Chondrocyte (in vitro differentiated cells): ENCODE measurements around the gene TPO. TPM values are rescaled to one million over a fixed set of nuclear protein-coding genes. Genes with fewer than 3 reads are reported as not detected.
"Not testable (repeated sequence)": the region's sequence is repeated elsewhere in the genome, so short reads cannot be mapped to it uniquely, and the experiment has no call there.

Experiments used
- DNase-seq: peaks from one replicate; pipeline ENCODE4 v3.0.0; 2021; ENCODE audit warnings: mixed read lengths, low spot score
- H3K27ac Mint-ChIP-seq: one replicate; pipeline ENCODE4 v1.8.0; 2021; ENCODE audit warnings: mild to moderate bottlenecking, moderate library complexity, mixed read lengths; ENCODE audit not compliant: unreplicated experiment
- H3K27me3 Mint-ChIP-seq: 2 replicates; pipeline ENCODE4 v1.8.0; 2021; ENCODE audit warnings: low read depth, mixed read lengths
- H3K36me3 Mint-ChIP-seq: 2 replicates; pipeline ENCODE4 v1.8.0; 2021; ENCODE audit warnings: low read depth, mixed read lengths
- H3K4me1 Mint-ChIP-seq: 2 replicates; pipeline ENCODE4 v1.8.0; 2021; ENCODE audit warnings: low read depth, mild to moderate bottlenecking, mixed read lengths
- H3K4me3 Mint-ChIP-seq: one replicate; pipeline ENCODE4 v1.8.0; 2021; ENCODE audit warnings: mild to moderate bottlenecking, moderate library complexity, mixed read lengths; ENCODE audit not compliant: unreplicated experiment
- H3K9me3 Mint-ChIP-seq: 2 replicates; pipeline ENCODE4 v1.8.0; 2021; ENCODE audit warnings: low read depth, mixed read lengths
- total RNA-seq: library from RNA; stranded (reverse); gene quantifications from 3 replicates; pipeline ENCODE4 v1.2.1, GENCODE V29; 2021
- TF ChIP-seq, protein P1 (sequence below): fragments of 200-600 bp; sonication (generic); IDR thresholded peaks from 2 replicates; pipeline ENCODE4 v1.5.0; 2021; ENCODE audit warnings: antibody characterized with exemption, mild to moderate bottlenecking, moderate library complexity

TPO gene
- total RNA-seq, 1 donor from 2014 or later = not detected

DNA sequence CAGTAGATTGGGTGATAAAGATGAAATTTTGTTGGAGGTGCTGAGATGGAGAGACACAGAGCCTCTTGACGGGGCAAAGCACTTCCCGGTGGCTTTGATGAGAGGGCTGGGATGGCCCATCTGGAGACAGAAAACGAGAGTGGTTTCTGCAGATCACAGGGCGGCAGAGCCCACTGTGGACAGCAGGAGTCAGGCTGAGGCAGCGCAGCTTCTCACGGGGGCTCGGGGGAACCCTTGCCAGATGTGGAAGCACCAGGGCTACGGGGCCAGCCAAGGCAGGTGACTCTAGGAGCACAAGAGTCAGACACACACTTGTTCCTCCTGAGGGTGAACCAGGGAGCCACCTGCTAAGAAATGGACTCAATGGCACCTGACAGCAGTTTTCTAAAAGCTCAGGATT lies 78.5 kb downstream of the TPO start:
- DNase-seq = peak; percentile 81
- H3K27me3 Mint-ChIP-seq = peaks cover 11% of the 10 kb centered on the region
- no peaks in the 10 kb centered on the region for H3K4me1 Mint-ChIP-seq
- no peak overlapping the region for H3K27ac Mint-ChIP-seq
- H3K36me3 Mint-ChIP-seq = no peaks in the 10 kb centered on the region
- H3K4me3 Mint-ChIP-seq = no peak overlapping the region
- TF ChIP-seq, protein P1, sequence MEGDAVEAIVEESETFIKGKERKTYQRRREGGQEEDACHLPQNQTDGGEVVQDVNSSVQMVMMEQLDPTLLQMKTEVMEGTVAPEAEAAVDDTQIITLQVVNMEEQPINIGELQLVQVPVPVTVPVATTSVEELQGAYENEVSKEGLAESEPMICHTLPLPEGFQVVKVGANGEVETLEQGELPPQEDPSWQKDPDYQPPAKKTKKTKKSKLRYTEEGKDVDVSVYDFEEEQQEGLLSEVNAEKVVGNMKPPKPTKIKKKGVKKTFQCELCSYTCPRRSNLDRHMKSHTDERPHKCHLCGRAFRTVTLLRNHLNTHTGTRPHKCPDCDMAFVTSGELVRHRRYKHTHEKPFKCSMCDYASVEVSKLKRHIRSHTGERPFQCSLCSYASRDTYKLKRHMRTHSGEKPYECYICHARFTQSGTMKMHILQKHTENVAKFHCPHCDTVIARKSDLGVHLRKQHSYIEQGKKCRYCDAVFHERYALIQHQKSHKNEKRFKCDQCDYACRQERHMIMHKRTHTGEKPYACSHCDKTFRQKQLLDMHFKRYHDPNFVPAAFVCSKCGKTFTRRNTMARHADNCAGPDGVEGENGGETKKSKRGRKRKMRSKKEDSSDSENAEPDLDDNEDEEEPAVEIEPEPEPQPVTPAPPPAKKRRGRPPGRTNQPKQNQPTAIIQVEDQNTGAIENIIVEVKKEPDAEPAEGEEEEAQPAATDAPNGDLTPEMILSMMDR = no peak
- H3K9me3 Mint-ChIP-seq = no peaks in the 10 kb centered on the region

DNA sequence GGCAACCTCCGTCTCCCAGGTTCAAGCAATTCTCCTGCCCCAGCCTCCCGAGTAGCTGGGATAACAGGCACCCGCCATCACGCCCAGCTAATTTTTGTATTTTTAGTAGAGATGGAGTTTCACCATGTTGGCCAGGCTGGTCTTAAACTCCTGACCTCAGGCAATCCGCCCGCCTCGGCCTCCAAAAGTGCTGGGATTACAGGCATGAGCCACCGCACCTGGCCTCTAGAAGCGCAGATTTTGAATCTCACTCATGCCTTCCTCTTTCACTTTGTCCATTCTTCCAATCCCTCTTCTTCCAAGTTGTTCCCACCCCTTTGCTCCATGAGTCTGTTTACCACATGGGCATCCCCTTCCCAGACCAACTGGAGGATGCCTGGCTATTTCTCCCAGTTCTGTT lies 79.0 kb downstream of the TPO start:
- H3K27ac Mint-ChIP-seq, H3K36me3 Mint-ChIP-seq, H3K9me3 Mint-ChIP-seq, H3K4me3 Mint-ChIP-seq, H3K4me1 Mint-ChIP-seq: not testable (repeated sequence)
- DNase-seq = peak; percentile 11
- peaks cover 11% of the 10 kb centered on the region for H3K27me3 Mint-ChIP-seq

DNA sequence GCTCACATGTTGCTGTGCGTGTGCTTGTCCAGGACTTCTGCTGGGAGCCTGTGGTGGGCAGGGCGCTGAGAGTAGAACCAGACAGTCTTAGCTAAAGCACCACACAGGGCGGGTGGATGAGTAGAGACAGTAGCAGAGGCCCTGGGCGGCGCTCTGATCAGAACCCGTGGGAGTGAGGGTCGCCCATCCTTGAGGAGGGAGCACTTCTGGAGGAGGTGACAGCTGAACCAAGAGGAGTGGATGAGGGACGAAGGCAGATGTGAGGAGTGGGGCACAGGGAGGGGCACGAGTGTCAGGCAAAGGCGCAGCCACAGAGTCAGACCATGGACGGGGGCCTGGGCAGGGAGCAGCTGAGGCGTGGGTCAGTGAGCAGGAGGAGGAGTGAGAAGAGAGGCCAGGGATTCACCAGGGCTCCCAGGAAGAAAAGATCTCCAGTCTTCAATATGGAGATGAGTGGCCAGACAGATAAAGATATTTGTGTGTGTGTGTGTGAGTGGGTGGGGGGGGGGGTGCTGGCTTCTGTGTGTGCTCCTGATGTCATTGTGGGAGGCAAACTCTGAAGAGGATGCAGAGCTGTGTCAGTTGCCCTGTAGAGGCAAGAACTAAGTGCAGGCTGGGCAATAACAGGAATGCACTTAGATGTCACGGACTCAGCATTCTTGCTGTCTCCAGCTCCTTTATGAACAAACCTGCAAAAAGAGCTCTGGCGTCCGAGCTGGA lies 79.6 kb downstream of the TPO start:
- Mint-ChIP-seq H3K9me3 (no peaks in the 10 kb centered on the region), H3K4me3 (no peak overlapping the region), H3K27me3 (peaks cover 11% of the 10 kb centered on the region), H3K27ac (no peak overlapping the region), H3K4me1 (no peaks in the 10 kb centered on the region), H3K36me3 (no peaks in the 10 kb centered on the region)
- peak; percentile 40 for DNase-seq
- TF ChIP-seq, protein P1 = no peak

DNA sequence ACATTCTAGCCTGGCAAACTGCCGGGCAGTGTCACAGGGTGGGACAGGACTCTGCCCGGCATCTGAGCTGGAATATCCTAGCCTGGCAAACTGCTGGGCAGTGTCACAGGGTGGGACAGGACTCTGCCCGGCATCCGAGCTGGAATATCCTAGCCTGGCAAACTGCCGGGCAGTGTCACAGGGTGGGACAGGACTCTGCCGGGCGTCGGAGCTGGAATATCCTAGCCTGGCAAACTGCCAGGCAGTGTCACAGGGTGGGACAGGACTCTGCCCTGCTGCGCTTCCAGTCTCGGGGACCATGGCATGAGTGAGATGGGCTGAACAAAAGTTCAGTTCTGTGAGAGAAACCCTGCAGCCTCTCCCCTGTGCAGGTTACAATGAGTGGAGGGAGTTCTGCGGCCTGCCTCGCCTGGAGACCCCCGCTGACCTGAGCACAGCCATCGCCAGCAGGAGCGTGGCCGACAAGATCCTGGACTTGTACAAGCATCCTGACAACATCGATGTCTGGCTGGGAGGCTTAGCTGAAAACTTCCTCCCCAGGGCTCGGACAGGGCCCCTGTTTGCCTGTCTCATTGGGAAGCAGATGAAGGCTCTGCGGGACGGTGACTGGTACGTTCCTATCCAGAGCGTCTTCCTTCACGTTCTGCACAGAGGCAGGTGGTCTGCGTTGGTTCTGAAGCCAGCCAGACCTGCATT lies 80.3 kb downstream of the TPO start:
- no peak overlapping the region for H3K27ac Mint-ChIP-seq
- DNase-seq = peak; percentile 63
- H3K4me1 Mint-ChIP-seq = no peaks in the 10 kb centered on the region
- no peaks in the 10 kb centered on the region for H3K36me3 Mint-ChIP-seq
- TF ChIP-seq, protein P1 = no peak
- H3K27me3 Mint-ChIP-seq = peaks cover 13% of the 10 kb centered on the region
- no peak overlapping the region for H3K4me3 Mint-ChIP-seq
- H3K9me3 Mint-ChIP-seq = no peaks in the 10 kb centered on the region

DNA sequence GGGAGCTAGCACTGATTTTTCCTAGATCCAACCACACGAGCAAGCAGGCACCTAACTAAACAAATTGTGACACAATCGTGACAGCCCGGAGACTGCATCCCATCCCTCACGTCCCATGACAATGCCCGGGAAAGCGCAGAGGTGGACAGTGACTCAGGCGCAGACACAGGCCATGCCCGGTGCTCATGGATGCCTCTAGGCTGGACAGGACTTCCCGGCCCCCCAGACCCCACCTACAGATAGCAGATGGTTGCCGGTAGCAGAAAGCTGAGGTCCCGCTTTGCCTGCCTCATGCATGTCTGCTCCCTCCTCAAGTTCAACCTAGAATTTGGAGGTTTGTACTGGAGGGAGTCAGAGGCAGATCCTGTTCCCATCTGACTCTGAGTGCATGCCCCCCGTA lies 81.0 kb downstream of the TPO start:
- Mint-ChIP-seq H3K4me3 (no peak overlapping the region), H3K27ac (no peak overlapping the region), H3K4me1 (no peaks in the 10 kb centered on the region), H3K27me3 (peaks cover 16% of the 10 kb centered on the region), H3K9me3 (no peaks in the 10 kb centered on the region), H3K36me3 (no peaks in the 10 kb centered on the region)
- TF ChIP-seq, protein P1 = no peak
- DNase-seq = peak; percentile 68
